Measurements from ENCODE around the gene CEP104. TPM values are rescaled to one million over a fixed set of nuclear protein-coding genes. Genes with fewer than 3 reads are reported as not detected.

CEP104 gene
- total and polyA plus RNA-seq, 4 donors = 7.5 to 23.2 (median 12.0) TPM

- Histone ChIP-seq H3K36me3 (ENCODE audit: control insufficient read depth in 4 of 4, insufficient read depth in 3 of 4, low read depth in 1 of 4, low read length in 3 of 4) (peaks cover 4 to 28% (median 8%) of the 10 kb centered on the region in 4 donors), H3K9ac (ENCODE audit: low read depth in 1 of 2, low read length in 2 of 2) (no peak overlapping the region), H3K27ac (ENCODE audit: low read depth in 1 of 2, low read length in 2 of 2) (no peak overlapping the region), H3K4me3 (ENCODE audit: low read depth in 1 of 3, low read length in 3 of 3) (no peak overlapping the region), H3K27me3 (ENCODE audit: control insufficient read depth in 4 of 4, insufficient read depth in 4 of 4, low read length in 3 of 4) (no peaks in the 10 kb centered on the region), H3K4me1 (ENCODE audit: control insufficient read depth in 4 of 4, insufficient read depth in 4 of 4, low read length in 3 of 4) (no peaks in the 10 kb centered on the region), H3K9me3 (ENCODE audit: control insufficient read depth in 4 of 4, low read length in 3 of 4) (no peaks in the 10 kb centered on the region)
- TF ChIP-seq ATF3 (IDR thresholded peaks at IDR 0.05) = no peak
- no peak for TF ChIP-seq EGR1 (IDR thresholded peaks at IDR 0.05; ENCODE audit: low read depth in 2 of 2)
- no peak for TF ChIP-seq GABPA (IDR thresholded peaks at IDR 0.05 in 1 of 2, conservative IDR thresholded peaks at IDR 0.05 in 1 of 2)
- TF ChIP-seq ZBTB33 (IDR thresholded peaks at IDR 0.05) = no peak
- TF ChIP-seq HNF4G (IDR thresholded peaks at IDR 0.05) = no peak
- no peak for TF ChIP-seq MAX (IDR thresholded peaks at IDR 0.05)
- TF ChIP-seq TAF1 (conservative IDR thresholded peaks at IDR 0.05) = no peak
- no peak for TF ChIP-seq JUND (IDR thresholded peaks at IDR 0.05)
- no peak for TF ChIP-seq FOXA2 (IDR thresholded peaks at IDR 0.05)
- TF ChIP-seq NR2F2 (IDR thresholded peaks at IDR 0.05) = no peak
- TF ChIP-seq RXRA (IDR thresholded peaks at IDR 0.05) = no peak
- no peak for TF ChIP-seq YY1 (IDR thresholded peaks at IDR 0.05)
- no peak for TF ChIP-seq RAD21 (IDR thresholded peaks at IDR 0.05)
- no peak for TF ChIP-seq FOXA1 (IDR thresholded peaks at IDR 0.05)
- no peak for TF ChIP-seq REST (IDR thresholded peaks at IDR 0.05)
- TF ChIP-seq CTCF (IDR thresholded peaks at IDR 0.05; ENCODE audit: low read depth, low read length, missing input control) = no peak
- WGBS = 92% methylated on average over 18 of the region's 18 CpGs
- no peak for DNase-seq (ENCODE audit: low spot score)
Measured at GRCh38 chr1:3865606-3866160, 8.7 kb upstream of the CEP104 start.

GRCh38 chr1:3864884-3865283, 7.9 kb upstream of the CEP104 start:
- Histone ChIP-seq H3K9ac (ENCODE audit: low read depth in 1 of 2, low read length in 2 of 2) (no peak overlapping the region), H3K4me3 (ENCODE audit: low read depth in 1 of 3, low read length in 3 of 3) (no peak overlapping the region), H3K36me3 (ENCODE audit: control insufficient read depth in 4 of 4, insufficient read depth in 3 of 4, low read depth in 1 of 4, low read length in 3 of 4) (peaks cover 4 to 20% (median 5%) of the 10 kb centered on the region in 4 donors), H3K4me1 (ENCODE audit: control insufficient read depth in 4 of 4, insufficient read depth in 4 of 4, low read length in 3 of 4) (no peaks in the 10 kb centered on the region), H3K27me3 (ENCODE audit: control insufficient read depth in 4 of 4, insufficient read depth in 4 of 4, low read length in 3 of 4) (no peaks in the 10 kb centered on the region), H3K9me3 (ENCODE audit: control insufficient read depth in 4 of 4, low read length in 3 of 4) (no peaks in the 10 kb centered on the region), H3K27ac (ENCODE audit: low read depth in 1 of 2, low read length in 2 of 2) (no peak overlapping the region)
- no peak for DNase-seq (ENCODE audit: low spot score)
- WGBS = 86% methylated on average over 6 of the region's 6 CpGs
- TF ChIP-seq YY1 (IDR thresholded peaks at IDR 0.05) (no peak), JUND (IDR thresholded peaks at IDR 0.05) (no peak), FOXA1 (IDR thresholded peaks at IDR 0.05) (no peak), REST (IDR thresholded peaks at IDR 0.05) (no peak), EGR1 (IDR thresholded peaks at IDR 0.05; ENCODE audit: low read depth in 2 of 2) (no peak), HNF4A (conservative IDR thresholded peaks at IDR 0.05) (no peak), ZBTB33 (IDR thresholded peaks at IDR 0.05) (no peak)

Data from liver (tissue), 9 donors.